ENCODE measurements around the gene HEATR9.

- TF ChIP-seq CTCF (IDR thresholded peaks at IDR 0.05), result no peak
- TF ChIP-seq POLR2A (IDR thresholded peaks at IDR 0.05), result no peak
Measured at GRCh38 chr17:35817196-35817595, 51.5 kb downstream of the HEATR9 start.
